Measurements from ENCODE around the gene TUSC7.

TUSC7 gene

GRCh38 chr3:116717566-116717965, 8.0 kb downstream of the TUSC7 start:
- TF ChIP-seq SUZ12 (IDR thresholded peaks at IDR 0.05) (no peak), ARNT (IDR thresholded peaks at IDR 0.05) (no peak), PKNOX1 (IDR thresholded peaks at IDR 0.05) (no peak), TARDBP (IDR thresholded peaks at IDR 0.05) (no peak), CTBP1 (IDR thresholded peaks at IDR 0.05; ENCODE audit: borderline replicate concordance) (no peak), HDGF (IDR thresholded peaks at IDR 0.05; ENCODE audit: borderline replicate concordance) (no peak)
- no peak for DNase-seq (ENCODE audit: extremely low spot score)
- POLR2A ChIA-PET, result no interaction called here
- CTCF ChIA-PET, result no interaction called here

GRCh38 chr3:116728454-116728853, 18.9 kb downstream of the TUSC7 start:
- no peak for DNase-seq (ENCODE audit: extremely low spot score)
- ChIA-PET CTCF (no interaction called here), POLR2A (no interaction called here)
- TF ChIP-seq SUZ12 (IDR thresholded peaks at IDR 0.05), result no peak
- TF ChIP-seq FOXA1 (IDR thresholded peaks at IDR 0.05), result no peak
- no peak for TF ChIP-seq BHLHE40 (IDR thresholded peaks at IDR 0.05; ENCODE audit: borderline replicate concordance)
- no peak for TF ChIP-seq ZNF384 (IDR thresholded peaks at IDR 0.05)
- TF ChIP-seq FOXM1 (IDR thresholded peaks at IDR 0.05; ENCODE audit: borderline replicate concordance), result no peak
- no peak for TF ChIP-seq TARDBP (IDR thresholded peaks at IDR 0.05)
- TF ChIP-seq L3MBTL2 (conservative IDR thresholded peaks at IDR 0.05), result no peak
- no peak for TF ChIP-seq NFRKB (IDR thresholded peaks at IDR 0.05)
- no peak for TF ChIP-seq HDGF (IDR thresholded peaks at IDR 0.05; ENCODE audit: borderline replicate concordance)
- no peak for TF ChIP-seq PKNOX1 (IDR thresholded peaks at IDR 0.05)
- TF ChIP-seq SP1 (IDR thresholded peaks at IDR 0.05), result no peak
- TF ChIP-seq ARNT (IDR thresholded peaks at IDR 0.05), result no peak

GRCh38 chr3:116734243-116734642, 24.7 kb downstream of the TUSC7 start:
- TF ChIP-seq ELF4 (IDR thresholded peaks at IDR 0.05) (no peak), ZNF384 (IDR thresholded peaks at IDR 0.05) (no peak), BHLHE40 (IDR thresholded peaks at IDR 0.05; ENCODE audit: borderline replicate concordance) (no peak), L3MBTL2 (conservative IDR thresholded peaks at IDR 0.05) (no peak), PKNOX1 (IDR thresholded peaks at IDR 0.05) (no peak), ARNT (IDR thresholded peaks at IDR 0.05) (no peak), HDGF (IDR thresholded peaks at IDR 0.05; ENCODE audit: borderline replicate concordance) (no peak), LEF1 (IDR thresholded peaks at IDR 0.05; ENCODE audit: borderline replicate concordance) (no peak), TARDBP (IDR thresholded peaks at IDR 0.05) (no peak), NFRKB (IDR thresholded peaks at IDR 0.05) (no peak), FOXK2 (IDR thresholded peaks at IDR 0.05) (no peak), SP1 (IDR thresholded peaks at IDR 0.05) (no peak), FOXA1 (IDR thresholded peaks at IDR 0.05) (no peak), FOXM1 (IDR thresholded peaks at IDR 0.05; ENCODE audit: borderline replicate concordance) (no peak), CTBP1 (IDR thresholded peaks at IDR 0.05; ENCODE audit: borderline replicate concordance) (no peak), SUZ12 (IDR thresholded peaks at IDR 0.05) (no peak)
- no peak for DNase-seq (ENCODE audit: extremely low spot score)
- CTCF ChIA-PET, result no interaction called here
- POLR2A ChIA-PET, result no interaction called here

- POLR2A ChIA-PET, result no interaction called here
- CTCF ChIA-PET, result no interaction called here
These were observed 30.1 kb downstream of the TUSC7 start for GRCh38 chr3:116739678-116740077.

GRCh38 chr3:116740293-116740692, 30.7 kb downstream of the TUSC7 start:
- ChIA-PET CTCF (no interaction called here), POLR2A (no interaction called here)
- no peak for DNase-seq (ENCODE audit: extremely low spot score)
- TF ChIP-seq ZNF384 (IDR thresholded peaks at IDR 0.05), result no peak

More at GRCh38 chr3:116739678-116740077, 30.1 kb downstream of the TUSC7 start:
- DNase-seq (ENCODE audit: extremely low spot score), result no peak
- TF ChIP-seq LEF1 (IDR thresholded peaks at IDR 0.05; ENCODE audit: borderline replicate concordance), result no peak
- no peak for TF ChIP-seq HDGF (IDR thresholded peaks at IDR 0.05; ENCODE audit: borderline replicate concordance)
- TF ChIP-seq CTBP1 (IDR thresholded peaks at IDR 0.05; ENCODE audit: borderline replicate concordance), result no peak
- TF ChIP-seq FOXM1 (IDR thresholded peaks at IDR 0.05; ENCODE audit: borderline replicate concordance), result no peak
- no peak for TF ChIP-seq SP1 (IDR thresholded peaks at IDR 0.05)
- no peak for TF ChIP-seq ARNT (IDR thresholded peaks at IDR 0.05)
- TF ChIP-seq L3MBTL2 (conservative IDR thresholded peaks at IDR 0.05), result no peak
- no peak for TF ChIP-seq FOXA1 (IDR thresholded peaks at IDR 0.05)
- no peak for TF ChIP-seq FOXK2 (IDR thresholded peaks at IDR 0.05)
- TF ChIP-seq NFRKB (IDR thresholded peaks at IDR 0.05), result no peak
- no peak for TF ChIP-seq SUZ12 (IDR thresholded peaks at IDR 0.05)
- TF ChIP-seq ELF4 (IDR thresholded peaks at IDR 0.05), result no peak
- no peak for TF ChIP-seq ZNF384 (IDR thresholded peaks at IDR 0.05)
- TF ChIP-seq PKNOX1 (IDR thresholded peaks at IDR 0.05), result no peak
- no peak for TF ChIP-seq BHLHE40 (IDR thresholded peaks at IDR 0.05; ENCODE audit: borderline replicate concordance)
- no peak for TF ChIP-seq TARDBP (IDR thresholded peaks at IDR 0.05)

GRCh38 chr3:116741467-116741866, 31.9 kb downstream of the TUSC7 start:
- CTCF ChIA-PET, result no interaction called here
- POLR2A ChIA-PET, result no interaction called here
- DNase-seq (ENCODE audit: extremely low spot score), result no peak
- no peak for TF ChIP-seq CTBP1 (IDR thresholded peaks at IDR 0.05; ENCODE audit: borderline replicate concordance)
- no peak for TF ChIP-seq FOXM1 (IDR thresholded peaks at IDR 0.05; ENCODE audit: borderline replicate concordance)
- TF ChIP-seq FOXA1 (IDR thresholded peaks at IDR 0.05), result no peak
- no peak for TF ChIP-seq TARDBP (IDR thresholded peaks at IDR 0.05)
- TF ChIP-seq ELF4 (IDR thresholded peaks at IDR 0.05), result no peak
- no peak for TF ChIP-seq ARNT (IDR thresholded peaks at IDR 0.05)
- TF ChIP-seq L3MBTL2 (conservative IDR thresholded peaks at IDR 0.05), result no peak
- TF ChIP-seq SP1 (IDR thresholded peaks at IDR 0.05), result no peak

All from HEK293T (cell line).